HAP-1 (cell line): ENCODE results near the gene CLASP1.

ENCODE experiments used
- DNase-seq, 2 experiments: peaks; one replicate each; pipeline ENCODE4 v3.0.0-alpha.2; 2016 to 2020; ENCODE audit warnings: low spot score in 2 of 2
- H3K27me3 ChIP-seq: fragments of 250-450 bp; sonication (Bioruptor Pico); 2 replicates; pipeline ENCODE4 v1.5.1; 2020; ENCODE audit warnings: low read depth, mild to moderate bottlenecking, moderate library complexity
- H3K36me3 ChIP-seq: fragments of 250-450 bp; sonication (Bioruptor Pico); replicated peaks from 2 replicates; pipeline ENCODE4 v1.5.1; 2020; ENCODE audit warnings: mild to moderate bottlenecking
- H3K4me1 ChIP-seq: fragments of 250-450 bp; sonication (Bioruptor Pico); 2 replicates; pipeline ENCODE4 v1.5.1; 2020; ENCODE audit warnings: mild to moderate bottlenecking
- H3K4me3 ChIP-seq: fragments of 250-450 bp; sonication (Bioruptor Pico); 2 replicates; pipeline ENCODE4 v1.5.1; 2020; ENCODE audit warnings: mild to moderate bottlenecking, moderate library complexity
- H3K9me3 ChIP-seq: fragments of 250-450 bp; sonication (Bioruptor Pico); 2 replicates; pipeline ENCODE4 v1.5.1; 2020; ENCODE audit warnings: mild to moderate bottlenecking, moderate library complexity
- in situ Hi-C: fragments of 300-500 bp; cut with MboI; formaldehyde crosslinking; loops from 3 replicates; pipeline ENCODE4 v1.14.3; 2020; ENCODE audit warnings: low sequenced_read_pairs, inconsistent platforms, mixed read lengths

CLASP1 gene

GRCh38 chr2:121529439-121530211, 119.6 kb downstream of the CLASP1 start:
- H3K4me1 ChIP-seq: peaks cover 22% of the 10 kb centered on the region
- DNase-seq: peak; percentile 57 to 86
- H3K9me3 ChIP-seq: no peaks in the 10 kb centered on the region
- H3K27me3 ChIP-seq: no peaks in the 10 kb centered on the region
- peak overlapping the region; percentile 47 for H3K4me3 ChIP-seq
- in situ Hi-C loops: loop anchor here (10.0 to 25.0 kb wide), 2 partner anchors 135 to 183 kb away; no protein-coding TSS in a partner anchor
- H3K36me3 ChIP-seq: peaks cover 17% of the 10 kb centered on the region

GRCh38 chr2:121527009-121527682, 122.1 kb downstream of the CLASP1 start:
- H3K36me3 ChIP-seq: peaks cover 31% of the 10 kb centered on the region
- H3K27me3 ChIP-seq: no peaks in the 10 kb centered on the region
- peaks cover 15% of the 10 kb centered on the region for H3K4me1 ChIP-seq
- H3K9me3 ChIP-seq: no peaks in the 10 kb centered on the region
- in situ Hi-C loops: loop anchor here (10.0 to 25.0 kb wide), 2 partner anchors 132 to 185 kb away; no protein-coding TSS in a partner anchor
- DNase-seq: no peak
- no peak overlapping the region for H3K4me3 ChIP-seq

GRCh38 chr2:121524685-121525425, 124.4 kb downstream of the CLASP1 start:
- no peaks in the 10 kb centered on the region for H3K9me3 ChIP-seq
- in situ Hi-C loops: loop anchor here (10.0 to 25.0 kb wide), 2 partner anchors 130 to 187 kb away; no protein-coding TSS in a partner anchor

GRCh38 chr2:121521359-121521758, 127.9 kb downstream of the CLASP1 start:
- Histone ChIP-seq H3K4me1 (no peaks in the 10 kb centered on the region), H3K4me3 (no peak overlapping the region), H3K27me3 (no peaks in the 10 kb centered on the region), H3K9me3 (no peaks in the 10 kb centered on the region), H3K36me3 (peaks cover 52% of the 10 kb centered on the region)
- DNase-seq: no peak
- in situ Hi-C loops: loop anchor here (10.0 kb wide), 1 partner anchor 127 kb away; no protein-coding TSS in a partner anchor

More at GRCh38 chr2:121524685-121525425, 124.4 kb downstream of the CLASP1 start:
- no peak for DNase-seq
- no peaks in the 10 kb centered on the region for H3K27me3 ChIP-seq
- H3K4me1 ChIP-seq: peaks cover 11% of the 10 kb centered on the region
- no peak overlapping the region for H3K4me3 ChIP-seq
- peaks cover 39% of the 10 kb centered on the region for H3K36me3 ChIP-seq

GRCh38 chr2:121520641-121520994, 128.6 kb downstream of the CLASP1 start:
- no peak overlapping the region for H3K4me3 ChIP-seq
- DNase-seq: no peak
- in situ Hi-C loops: loop anchor here (10.0 kb wide), 1 partner anchor 126 kb away; no protein-coding TSS in a partner anchor
- no peaks in the 10 kb centered on the region for H3K4me1 ChIP-seq
- no peaks in the 10 kb centered on the region for H3K27me3 ChIP-seq
- peaks cover 47% of the 10 kb centered on the region for H3K36me3 ChIP-seq
- no peaks in the 10 kb centered on the region for H3K9me3 ChIP-seq

GRCh38 chr2:121519732-121520640, 129.3 kb downstream of the CLASP1 start:
- no peak overlapping the region for H3K4me3 ChIP-seq
- no peaks in the 10 kb centered on the region for H3K4me1 ChIP-seq
- DNase-seq: no peak
- no peaks in the 10 kb centered on the region for H3K9me3 ChIP-seq
- H3K36me3 ChIP-seq: peaks cover 41% of the 10 kb centered on the region
- no peaks in the 10 kb centered on the region for H3K27me3 ChIP-seq
- in situ Hi-C loops: loop anchor here (10.0 kb wide), 1 partner anchor 125 kb away; no protein-coding TSS in a partner anchor

- Histone ChIP-seq H3K36me3 (peaks cover 38% of the 10 kb centered on the region), H3K4me3 (no peak overlapping the region), H3K9me3 (no peaks in the 10 kb centered on the region), H3K27me3 (no peaks in the 10 kb centered on the region), H3K4me1 (no peaks in the 10 kb centered on the region)
- in situ Hi-C loops: no loop called here
- no peak for DNase-seq
Observed at GRCh38 chr2:121519153-121519552, 130.1 kb downstream of the CLASP1 start.

GRCh38 chr2:121513597-121514333, 135.5 kb downstream of the CLASP1 start:
- in situ Hi-C loops: no loop called here
- Histone ChIP-seq H3K4me3 (no peak overlapping the region), H3K27me3 (no peaks in the 10 kb centered on the region), H3K9me3 (no peaks in the 10 kb centered on the region), H3K36me3 (peaks cover 12% of the 10 kb centered on the region), H3K4me1 (peaks cover 4% of the 10 kb centered on the region)
- DNase-seq: no peak

- H3K27me3 ChIP-seq: no peaks in the 10 kb centered on the region
- H3K36me3 ChIP-seq: 0 out of 2 replicates have a peak, but pooled peaks cover 4% of the 10 kb centered on the region
- in situ Hi-C loops: no loop called here
Observed at GRCh38 chr2:121510857-121511256, 138.4 kb downstream of the CLASP1 start.

GRCh38 chr2:121506621-121507020, 142.6 kb downstream of the CLASP1 start:
- no peaks in the 10 kb centered on the region for H3K27me3 ChIP-seq
- peaks cover 17% of the 10 kb centered on the region for H3K4me1 ChIP-seq
- no peaks in the 10 kb centered on the region for H3K9me3 ChIP-seq
- no peak for DNase-seq
- in situ Hi-C loops: no loop called here
- H3K36me3 ChIP-seq: peaks cover 9% of the 10 kb centered on the region
- no peak overlapping the region for H3K4me3 ChIP-seq

More at GRCh38 chr2:121510857-121511256, 138.4 kb downstream of the CLASP1 start:
- H3K4me3 ChIP-seq: no peak overlapping the region
- H3K9me3 ChIP-seq: no peaks in the 10 kb centered on the region
- peaks cover 17% of the 10 kb centered on the region for H3K4me1 ChIP-seq
- DNase-seq: no peak

GRCh38 chr2:121505986-121506586, 143.2 kb downstream of the CLASP1 start:
- Histone ChIP-seq H3K36me3 (peaks cover 11% of the 10 kb centered on the region), H3K4me3 (no peak overlapping the region), H3K4me1 (peaks cover 17% of the 10 kb centered on the region), H3K27me3 (no peaks in the 10 kb centered on the region), H3K9me3 (no peaks in the 10 kb centered on the region)
- in situ Hi-C loops: no loop called here
- no peak for DNase-seq

GRCh38 chr2:121505005-121505404, 144.3 kb downstream of the CLASP1 start:
- Histone ChIP-seq H3K4me1 (peaks cover 15% of the 10 kb centered on the region), H3K4me3 (no peak overlapping the region), H3K27me3 (no peaks in the 10 kb centered on the region), H3K36me3 (peaks cover 17% of the 10 kb centered on the region), H3K9me3 (peaks cover 1% of the 10 kb centered on the region; the same call in 1 of the 2 replicates)
- no peak for DNase-seq
- in situ Hi-C loops: no loop called here
